Measurements from ENCODE around the gene FAM168A.
"Not testable (repeated sequence)": the region's sequence is repeated elsewhere in the genome, so short reads cannot be mapped to it uniquely, and the experiment has no call there.

The FAM168A gene

DNA sequence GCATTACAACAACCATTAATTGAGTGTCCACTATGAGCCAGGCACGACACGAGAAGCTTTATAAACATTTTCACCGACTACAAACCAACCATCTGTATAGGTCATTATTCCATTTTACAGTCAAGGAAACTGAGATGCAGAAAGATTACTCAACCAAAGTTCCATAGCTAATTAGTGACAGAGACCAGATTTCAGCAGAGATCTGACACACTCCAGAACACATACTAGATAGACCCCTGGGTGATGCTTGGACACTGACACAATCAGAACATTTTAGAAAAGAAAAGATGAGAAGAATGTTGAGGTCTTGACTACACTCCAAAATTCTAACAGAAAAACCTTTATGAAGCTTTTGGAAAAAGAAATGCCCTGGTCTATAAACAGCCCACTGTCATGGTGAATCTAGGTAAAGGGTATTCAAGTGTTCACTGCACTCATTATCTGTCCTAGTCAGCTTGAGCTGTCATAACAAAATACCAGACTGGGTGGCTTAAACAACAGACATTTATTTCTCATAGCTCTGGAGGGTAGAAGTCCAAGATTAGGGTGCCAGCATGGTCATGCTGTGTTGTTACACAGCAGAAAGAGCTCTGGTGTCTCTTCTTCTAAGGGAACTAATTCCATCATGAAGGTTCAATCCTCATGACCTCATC, 132.8 kb downstream of the FAM168A start:
- DNase-seq, result peak; percentile 57

DNA sequence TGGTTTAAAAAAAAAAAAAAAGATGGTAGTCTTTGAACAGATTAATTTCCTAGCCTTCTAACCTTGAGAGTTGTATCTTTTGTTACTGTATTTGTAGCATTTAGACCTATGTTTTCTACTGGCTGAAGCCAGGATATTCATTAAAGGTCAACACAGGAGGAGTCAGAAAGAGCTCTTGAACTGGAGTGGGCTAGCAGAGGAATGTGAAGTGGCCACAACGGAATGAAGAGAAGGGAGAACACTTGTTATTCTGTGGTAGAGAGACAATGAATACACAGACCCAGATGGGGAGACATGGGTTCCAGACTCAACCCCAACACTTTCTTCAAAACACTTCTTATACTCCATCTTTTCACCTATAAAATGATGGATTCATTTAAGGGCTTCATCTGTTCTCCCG, 133.6 kb downstream of the FAM168A start:
- no peak for DNase-seq

DNA sequence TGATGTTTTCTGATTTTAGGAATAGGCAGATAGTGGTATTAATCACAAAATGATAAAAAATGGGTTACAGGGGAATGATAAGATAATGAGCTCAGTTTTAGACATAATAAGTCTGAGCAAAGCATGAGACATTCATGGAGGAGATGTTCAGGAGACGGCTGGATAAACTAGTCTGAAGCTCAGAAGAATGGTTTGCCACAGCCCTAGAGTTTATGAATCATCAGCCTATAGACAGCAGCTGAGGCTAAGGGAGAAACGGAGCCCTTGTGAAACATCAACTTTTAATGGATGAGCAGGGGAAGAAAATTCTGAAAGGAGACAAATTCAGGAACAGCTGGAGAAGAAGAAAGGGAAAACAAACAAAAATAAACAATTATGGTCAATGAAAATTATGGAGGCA, 134.6 kb downstream of the FAM168A start:
- no peak for DNase-seq

DNA sequence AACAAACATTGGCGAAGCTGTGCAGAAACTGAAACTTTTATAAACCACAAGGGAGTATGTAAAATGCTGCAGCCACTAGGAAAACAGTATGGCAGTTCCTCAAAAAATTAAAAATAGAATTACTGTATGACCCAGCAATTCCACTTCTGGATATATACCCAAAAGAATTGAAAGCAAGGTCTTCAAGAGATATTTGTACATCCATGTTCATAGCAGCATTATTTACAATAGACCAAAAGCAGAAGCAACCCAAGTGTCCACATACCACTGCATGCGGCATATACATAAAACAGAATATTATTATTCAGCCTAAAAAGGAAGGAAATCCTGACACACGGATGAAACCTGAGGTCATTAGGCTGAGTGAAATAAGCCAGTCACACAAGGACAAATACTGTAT, 135.9 kb downstream of the FAM168A start:
- no peak for DNase-seq

DNA sequence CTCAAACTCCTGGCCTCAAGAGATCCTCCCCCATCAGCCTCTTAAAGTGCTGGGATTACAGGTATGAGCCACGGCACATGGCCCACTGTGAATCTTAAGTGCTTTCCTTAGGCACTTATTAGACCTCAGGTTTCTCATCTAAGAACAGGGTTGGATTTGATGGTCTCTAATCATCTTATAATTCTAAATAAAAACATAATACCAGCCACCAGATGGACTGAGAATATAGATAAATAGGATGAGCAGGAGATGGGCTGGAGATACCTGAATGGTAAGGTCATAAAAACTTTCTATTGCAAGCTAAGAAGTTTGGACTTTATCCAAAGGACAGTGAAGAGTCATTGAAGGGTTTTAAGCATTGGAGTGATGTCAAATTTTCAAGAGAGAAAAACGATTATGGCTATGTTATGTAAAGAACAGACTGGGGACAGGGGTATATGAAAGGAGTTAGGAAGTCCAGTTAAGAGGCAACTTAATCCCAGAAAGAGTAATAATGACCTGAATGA, 136.5 kb downstream of the FAM168A start:
- peak; percentile 69 for DNase-seq

DNA sequence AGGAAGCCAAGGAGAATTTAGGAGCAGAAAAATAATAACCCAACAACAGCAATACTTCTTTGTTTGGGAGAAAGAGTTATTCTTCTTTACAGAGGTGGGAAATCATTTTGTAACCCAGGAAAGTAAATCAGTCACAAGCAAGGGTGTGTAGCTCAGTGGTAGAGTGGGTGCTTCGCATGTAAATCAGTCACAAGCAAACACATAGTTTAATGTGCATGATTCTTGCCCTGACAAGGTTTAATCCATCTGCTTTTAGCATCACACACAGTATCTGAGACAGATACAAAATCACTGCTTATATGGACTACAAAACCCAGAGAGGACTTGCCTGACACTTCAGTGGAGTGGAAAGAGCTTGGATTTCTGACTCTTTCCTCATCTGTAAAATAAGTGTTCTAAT, 139.7 kb downstream of the FAM168A start:
- DNase-seq, result no peak

DNA sequence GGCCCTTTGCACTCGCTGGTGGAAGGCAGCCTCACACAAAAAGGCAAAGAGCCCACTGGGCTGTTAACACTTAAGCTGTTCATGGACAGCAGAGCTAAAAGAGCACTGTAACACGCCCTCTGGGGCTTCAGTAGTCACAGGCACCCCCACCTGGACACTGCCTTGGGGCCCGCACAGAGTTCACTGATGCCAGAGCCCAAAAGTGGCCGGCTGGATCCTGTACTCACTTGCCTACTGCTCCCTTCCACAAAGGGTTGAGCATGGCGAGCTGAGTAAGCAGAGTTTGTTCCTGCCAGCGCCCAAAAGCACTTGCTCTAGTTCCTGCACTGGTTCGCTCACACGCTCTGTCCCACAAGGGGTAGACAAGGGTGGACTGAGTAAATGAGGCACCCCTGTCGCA, 142.9 kb downstream of the FAM168A start:
- DNase-seq, result no peak

DNA sequence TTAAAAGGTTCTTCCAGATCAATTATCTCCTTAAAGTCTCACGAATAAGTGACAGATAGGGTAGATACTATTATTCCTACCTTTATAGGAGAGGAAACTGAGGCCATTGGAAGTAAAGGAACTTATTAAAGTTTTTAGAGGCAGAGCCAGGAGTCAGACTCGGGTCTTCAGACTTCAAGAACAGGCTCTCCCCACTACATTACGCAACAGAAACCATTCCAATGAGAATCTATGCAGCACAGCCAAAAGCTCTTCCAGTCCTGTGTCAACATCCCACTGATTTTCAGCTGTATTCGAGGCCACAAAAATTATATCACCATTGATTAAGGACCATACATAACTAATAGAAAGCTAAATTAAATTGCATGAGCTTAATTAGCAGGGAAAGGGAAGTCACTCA, 144.3 kb downstream of the FAM168A start:
- DNase-seq, result no peak

DNA sequence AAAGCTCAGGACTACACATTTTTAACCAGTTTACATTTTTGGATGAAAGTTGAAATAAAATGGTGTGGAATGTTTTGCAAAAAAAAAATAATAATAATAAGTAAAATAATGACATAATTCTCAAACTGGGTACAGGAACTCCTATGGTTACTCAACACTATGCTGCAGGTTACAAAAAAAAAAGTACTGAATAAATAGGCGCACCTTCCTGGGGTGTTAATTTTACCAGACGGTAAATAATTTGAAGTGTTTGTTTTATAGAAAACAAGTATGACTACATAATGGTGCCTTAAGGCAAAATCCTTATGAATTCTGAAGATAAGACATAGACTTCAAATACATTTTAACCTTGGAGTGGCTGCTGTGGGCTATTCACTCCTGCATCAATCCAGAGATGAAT, 145.2 kb downstream of the FAM168A start:
- no peak for DNase-seq

DNA sequence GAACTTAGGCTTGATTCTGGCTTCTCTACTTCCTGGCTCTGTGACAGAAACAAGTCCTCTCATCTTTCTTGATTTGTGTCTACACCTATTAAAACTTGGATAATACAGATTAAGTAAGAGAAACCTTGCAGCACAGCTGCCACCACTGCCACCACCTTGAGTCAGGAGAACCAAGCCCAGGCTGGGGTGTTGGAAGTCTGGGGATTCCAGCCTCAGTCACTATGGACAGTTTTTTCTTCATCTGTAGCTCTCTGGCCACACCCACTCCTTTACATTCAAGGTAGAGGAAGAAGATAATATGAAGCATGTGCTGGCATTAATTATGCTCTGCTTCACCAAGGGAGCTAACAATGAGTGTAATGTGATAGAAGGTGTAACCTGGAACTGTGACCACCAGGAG, 146.0 kb downstream of the FAM168A start:
- DNase-seq, result peak; percentile 51

DNA sequence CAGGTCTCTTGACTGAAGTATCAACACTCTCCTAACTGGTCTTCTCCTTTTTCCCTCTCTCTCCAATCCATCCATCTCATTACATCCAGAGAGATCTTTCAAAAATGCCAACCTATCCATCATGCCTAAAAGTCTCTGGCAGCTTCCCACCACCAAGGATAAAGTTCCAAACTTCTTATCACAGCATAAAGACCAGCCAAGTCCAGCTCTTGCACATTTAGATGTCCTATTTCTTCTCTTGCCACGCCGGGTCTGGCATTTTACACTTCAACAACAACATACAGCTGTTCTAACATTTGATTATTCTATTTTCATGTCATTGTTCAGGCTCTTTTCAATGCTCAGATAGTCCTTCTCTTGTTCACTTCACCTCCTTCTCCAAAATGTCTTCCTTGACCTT, 151.1 kb downstream of the FAM168A start:
- DNase-seq, result no peak

DNA sequence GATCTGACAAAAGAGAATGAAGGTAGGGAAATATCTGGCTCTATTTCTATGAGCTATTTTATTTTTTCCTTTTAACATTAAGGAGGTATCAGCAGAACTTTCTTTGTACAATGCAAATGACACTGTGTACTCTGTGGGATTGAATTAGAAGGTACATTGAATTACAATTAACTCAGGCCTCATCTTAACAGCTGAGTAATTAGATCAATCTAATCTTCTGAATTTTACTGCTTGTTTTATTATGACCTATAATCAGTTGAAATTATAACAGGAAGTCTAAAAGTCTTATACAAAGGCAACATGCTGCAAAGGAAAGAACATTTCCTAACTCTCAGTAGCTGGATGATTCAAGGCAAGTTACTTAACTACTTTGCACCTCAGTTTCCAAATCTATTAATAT, 151.9 kb downstream of the FAM168A start:
- DNase-seq, result no peak

DNA sequence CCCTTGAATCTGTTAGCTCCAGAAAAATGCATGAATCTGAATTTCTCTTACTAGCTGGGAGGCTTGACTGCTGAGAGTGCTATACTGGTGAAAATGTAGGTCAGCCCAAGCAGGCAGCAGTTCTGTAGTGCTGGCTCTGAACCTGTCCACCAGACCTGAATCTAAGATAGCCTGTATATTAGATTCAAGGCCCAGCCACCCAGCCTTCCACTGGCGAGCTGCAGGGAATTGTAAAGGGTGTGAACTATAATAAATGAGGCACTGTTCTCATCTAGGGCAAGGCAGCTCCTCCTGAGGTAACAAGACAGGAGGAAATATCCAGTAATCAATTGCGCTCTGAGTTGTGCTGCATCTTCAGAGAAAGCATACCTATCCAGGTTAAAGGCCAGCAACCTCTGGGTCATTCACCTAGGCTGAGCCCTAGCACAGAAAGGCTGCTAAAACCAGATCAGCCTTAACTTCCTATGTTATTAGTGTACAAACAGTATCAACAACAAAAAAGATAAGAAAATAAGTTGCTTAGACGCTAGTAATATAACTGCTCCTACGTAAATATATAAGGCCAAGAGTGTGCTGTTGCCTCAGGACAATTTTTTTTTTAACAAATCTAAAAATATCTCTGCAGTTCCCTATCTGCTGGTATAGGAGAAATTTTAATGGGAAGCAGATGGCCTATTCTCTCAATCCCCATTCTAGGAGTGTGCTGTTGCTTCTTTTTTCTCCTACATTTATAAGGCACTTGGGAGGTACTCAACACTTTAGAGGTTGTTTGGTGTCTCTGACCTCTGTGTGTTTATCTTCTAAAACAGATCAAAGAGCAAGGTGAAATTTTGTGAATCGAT, 158.7 kb downstream of the FAM168A start:
- no peak for DNase-seq

DNA sequence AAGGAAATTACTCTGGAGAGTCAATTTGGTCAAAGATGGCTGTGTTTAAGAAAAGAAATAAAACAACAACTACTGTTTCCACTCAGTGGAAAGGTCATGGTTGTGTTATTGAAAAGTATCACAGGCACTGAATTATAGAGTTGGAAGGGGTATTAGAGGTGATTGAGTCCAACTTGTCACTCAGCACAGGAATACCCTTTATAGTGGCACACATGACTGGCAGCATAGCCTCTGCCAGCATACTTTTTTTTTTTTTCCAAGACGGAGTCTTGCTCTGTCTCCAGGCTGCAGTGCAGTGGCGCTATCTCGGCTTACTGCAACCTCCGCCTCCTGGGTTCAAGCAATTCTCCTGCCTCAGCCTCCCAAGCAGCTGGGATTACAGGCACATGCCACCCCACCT, 161.1 kb downstream of the FAM168A start:
- not testable (repeated sequence) for DNase-seq

DNA sequence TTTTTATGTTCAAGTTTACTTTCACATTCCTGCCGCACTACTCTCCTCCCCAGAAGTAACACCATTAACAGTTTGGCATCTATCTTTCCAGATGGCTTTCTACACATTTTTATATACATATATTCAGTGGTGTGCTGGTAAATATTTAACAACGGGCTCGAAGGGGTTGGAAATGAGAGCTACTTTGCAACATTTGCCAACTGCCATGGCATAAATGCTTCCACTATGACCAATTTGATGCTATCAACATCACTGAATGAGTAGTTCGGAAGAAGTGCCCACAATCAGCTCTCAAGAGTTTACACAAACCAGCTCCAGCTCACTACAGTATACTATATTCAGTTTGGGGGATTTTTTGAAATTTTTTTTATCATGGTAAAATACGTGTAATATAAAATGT, 166.5 kb downstream of the FAM168A start:
- DNase-seq, result no peak

DNA sequence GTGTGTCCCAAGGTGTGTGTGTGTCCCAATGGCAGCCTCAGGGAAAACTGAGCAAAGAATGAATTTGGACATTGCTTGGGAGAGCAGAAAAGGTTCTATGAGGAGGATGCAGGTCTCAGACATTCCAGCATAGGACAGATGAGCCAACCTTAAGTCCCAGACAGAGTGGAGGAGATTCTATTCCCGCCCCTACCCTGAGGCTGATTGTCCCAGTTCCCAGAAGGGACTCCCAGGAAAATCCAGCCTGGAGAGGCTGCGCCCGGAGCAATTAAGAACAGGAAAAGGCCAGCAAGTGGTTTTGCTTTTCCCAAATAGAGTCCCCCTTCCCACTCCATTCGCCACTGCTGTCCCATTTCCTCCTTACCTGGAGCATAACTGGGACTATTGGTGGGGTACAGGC, 167.6 kb downstream of the FAM168A start:
- DNase-seq, result no peak

DNA sequence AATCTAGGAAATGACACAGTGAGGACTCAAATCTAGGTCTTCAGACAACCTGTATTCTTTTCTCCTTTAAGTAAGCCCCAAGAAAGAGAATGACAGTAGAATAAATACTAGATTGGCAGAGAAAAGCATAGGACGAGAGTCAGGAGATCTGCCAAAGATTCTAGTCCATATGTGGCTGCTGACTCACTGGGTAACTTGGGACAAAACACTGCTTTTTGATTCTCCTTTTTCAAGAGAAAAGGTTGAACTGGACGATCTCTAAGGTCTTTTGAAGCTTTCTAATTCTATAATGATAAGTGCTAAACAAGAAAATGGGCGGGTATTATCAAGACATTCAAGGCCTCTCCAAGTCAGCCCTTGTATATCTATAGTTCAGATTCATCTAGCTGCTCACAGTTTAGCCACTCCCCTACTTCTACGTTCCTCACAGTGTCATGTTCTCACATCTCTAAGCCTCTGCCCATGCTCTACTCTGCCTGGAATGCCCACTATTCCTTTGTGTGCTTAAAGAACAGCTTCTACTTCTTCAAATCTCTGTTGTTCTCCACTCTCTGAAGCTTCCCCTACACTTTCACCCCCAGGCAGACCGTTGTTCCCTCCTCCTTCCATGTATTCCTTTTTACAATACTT, 168.7 kb downstream of the FAM168A start:
- DNase-seq, result no peak

DNA sequence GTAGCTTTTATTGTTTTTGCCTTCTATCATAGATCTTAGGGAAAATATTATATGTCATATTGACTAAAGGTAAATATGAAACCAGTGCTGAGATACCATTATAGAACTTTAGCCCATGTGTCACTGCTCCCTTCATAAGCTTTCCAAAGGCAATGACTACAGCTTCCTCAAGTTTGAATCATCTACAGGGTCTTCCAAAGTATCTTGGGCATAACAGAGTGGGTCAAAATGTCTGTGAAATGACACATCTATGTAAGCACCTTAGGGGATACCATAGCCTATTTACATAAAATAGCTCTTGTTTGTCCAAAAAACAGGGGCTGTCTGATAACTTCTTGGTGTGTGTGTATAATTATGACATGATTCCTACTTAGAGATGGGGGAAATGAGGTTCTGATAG, 169.2 kb downstream of the FAM168A start:
- no peak for DNase-seq

DNA sequence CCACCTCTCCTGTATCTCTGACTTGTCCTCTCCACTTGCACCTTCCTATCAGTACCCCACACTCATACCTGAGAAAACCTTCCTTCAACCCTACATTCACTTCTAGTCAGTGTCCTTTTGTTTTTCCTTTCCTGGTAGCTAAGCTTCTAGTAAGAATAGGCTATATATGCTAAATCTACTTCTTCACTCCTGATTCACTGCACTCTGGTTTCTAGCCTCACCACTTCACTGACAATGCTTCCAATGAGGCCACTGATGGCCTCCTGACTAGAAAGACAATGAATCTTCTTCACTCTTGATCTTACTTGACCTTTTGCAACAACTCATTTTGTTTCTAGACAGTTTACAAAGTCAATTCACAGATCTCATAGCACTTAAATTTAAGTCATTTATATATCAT, 169.7 kb downstream of the FAM168A start:
- DNase-seq, result no peak

DNA sequence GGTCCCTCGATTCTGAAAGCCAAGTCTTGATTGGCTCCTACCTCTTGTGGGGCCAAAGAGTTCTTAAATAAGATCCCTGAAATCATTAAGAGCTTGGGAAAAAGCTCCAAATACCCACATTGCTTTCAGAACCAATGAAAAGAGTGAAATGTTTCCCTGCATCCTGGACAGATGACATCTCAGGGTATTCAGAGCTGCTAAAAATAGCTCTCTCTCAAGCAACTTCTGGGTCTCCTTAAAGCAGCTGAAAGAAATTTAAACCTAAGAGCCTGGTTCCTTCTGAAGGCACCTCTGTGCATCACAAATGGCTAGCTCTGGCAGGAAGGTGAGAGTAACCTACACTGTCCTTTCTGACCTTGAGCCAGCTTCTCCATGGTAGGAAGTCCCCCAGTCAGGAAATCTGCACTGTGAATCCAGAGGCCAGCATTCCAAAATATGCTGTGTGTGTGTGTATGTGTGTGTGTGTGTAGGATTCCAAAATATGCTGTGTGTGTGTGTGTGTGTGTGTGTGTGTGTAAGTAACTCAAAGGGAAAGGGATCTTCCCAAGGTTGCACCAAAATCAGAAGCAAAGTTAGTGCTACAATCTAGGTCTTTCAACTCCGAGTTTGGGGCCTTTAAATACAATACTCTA, 171.6 kb downstream of the FAM168A start:
- DNase-seq, result no peak

DNA sequence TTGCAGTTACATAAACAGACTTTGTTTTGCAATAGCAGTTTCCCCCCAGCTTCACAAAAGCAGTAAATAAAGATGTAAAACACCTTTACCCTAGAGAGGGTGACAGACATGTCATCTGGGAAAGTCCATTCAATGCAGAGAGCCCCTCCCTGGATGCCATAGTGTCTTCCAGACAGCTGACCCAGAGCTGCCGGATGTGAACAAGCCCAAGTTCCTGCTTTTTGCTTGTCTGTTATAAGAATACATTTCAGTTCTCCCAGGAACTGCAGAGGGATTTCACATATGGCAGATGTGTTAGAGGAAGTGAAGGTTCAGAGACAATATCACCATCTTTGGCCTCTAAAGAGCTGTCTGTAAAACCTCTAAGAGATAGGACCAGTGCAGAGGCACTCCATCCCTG, 172.8 kb downstream of the FAM168A start:
- no peak for DNase-seq

DNA sequence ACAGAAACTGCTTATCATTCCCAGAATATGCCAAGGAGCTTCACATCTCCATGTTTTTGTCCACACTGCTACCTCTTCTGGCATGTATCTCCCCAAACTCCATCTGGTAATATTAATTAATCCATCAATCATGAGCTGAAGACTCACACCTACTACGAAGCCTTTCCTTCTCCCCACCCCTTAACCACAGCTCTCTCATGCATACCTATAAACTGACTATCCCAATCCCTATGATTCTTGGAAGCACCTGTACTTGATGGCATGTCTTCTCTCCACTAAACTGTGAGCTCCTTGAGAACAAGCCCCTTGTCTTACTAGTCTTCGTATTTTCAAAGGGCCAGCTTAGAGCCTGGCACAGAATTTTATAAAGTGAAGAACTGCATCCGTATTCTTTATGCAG, 174.4 kb downstream of the FAM168A start:
- no peak for DNase-seq

DNA sequence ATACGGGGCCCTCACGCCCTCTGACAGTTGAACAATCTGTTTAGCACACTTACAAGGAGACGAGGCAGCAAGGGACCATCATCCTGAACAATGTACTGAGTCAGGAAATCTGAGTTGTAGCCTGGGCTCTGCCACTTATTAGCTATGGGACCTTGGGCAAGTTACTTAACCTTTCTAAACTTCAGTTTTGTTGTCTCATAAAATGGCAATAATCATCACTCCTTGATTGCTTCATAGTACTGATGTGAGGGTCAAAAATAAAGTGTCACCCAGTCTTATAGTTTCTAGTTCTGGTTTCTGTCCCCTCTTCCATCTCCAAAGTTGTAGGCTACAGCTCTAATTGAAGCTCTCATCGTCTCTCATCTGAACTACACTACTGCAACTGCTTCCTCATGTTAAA, 175.0 kb downstream of the FAM168A start:
- no peak for DNase-seq

DNA sequence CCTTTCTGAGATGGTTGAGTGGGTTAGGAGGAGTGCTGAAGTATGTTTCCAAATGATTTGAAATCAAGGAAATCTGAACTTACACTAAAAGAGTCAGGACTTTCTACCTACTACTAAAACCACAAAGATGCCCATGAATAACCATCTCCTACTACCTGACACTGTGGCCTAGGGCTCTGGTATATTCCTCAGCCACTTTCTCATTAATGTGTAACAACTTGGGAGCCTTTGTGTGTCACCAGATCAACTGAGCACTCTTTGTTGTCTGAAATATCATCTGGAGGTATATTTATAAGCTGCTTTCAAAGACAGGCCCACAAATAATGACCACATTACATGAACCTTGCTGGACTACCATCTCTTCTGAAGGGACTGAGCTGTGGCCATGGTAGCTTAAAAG, 177.8 kb downstream of the FAM168A start:
- DNase-seq, result no peak
